Sciatic nerve (tissue), 2 donors: ENCODE results near the gene RAB31. TPM values are rescaled to one million over a fixed set of nuclear protein-coding genes. Genes with fewer than 3 reads are reported as not detected.
A peak's percentile ranks its signal among the peaks of the same experiment; 100 is the strongest.

Experiments used
- ATAC-seq: fragments of 200-7000 bp; cut with Tn5 transposase; one replicate; pipeline ENCODE4 v1.9.1; 2020; ENCODE audit warnings: mild to moderate bottlenecking, moderate library complexity
- DNase-seq: peaks from one replicate; pipeline ENCODE4 v3.0.0-alpha.2; 2020; ENCODE audit warnings: low spot score
- intact Hi-C: fragments of 100-400 bp; cut with DNase I; formaldehyde crosslinking; loops from one replicate; pipeline ENCODE4 v1.14.2; 2022
- total RNA-seq: library from RNA; stranded (reverse); fragmentation: NEBNext Ultra II Directional; extraction: Animal tissue kit (Norgen Biotek cat#: 25700); gene quantifications from one replicate; pipeline ENCODE4 v1.2.1, GENCODE V29; 2021
- donor health status: DM: no; HTN: no; CAD: no.
- donor health status: DM: no; HTN: no; CAD: no.

RAB31 gene
- total RNA-seq, 1 donor from 2014 or later: 53.4 TPM

- ATAC-seq (peak; percentile 27), DNase-seq (peak; percentile 62)
- intact Hi-C loops: no loop called here
Observed at GRCh38 chr18:9708434-9709303, 568 bp downstream of the RAB31 start.

- DNase-seq (no peak), ATAC-seq (peak; percentile 4)
- intact Hi-C loops: no loop called here
Observed at GRCh38 chr18:9709304-9709877, 1.3 kb downstream of the RAB31 start.

GRCh38 chr18:9710037-9710436, 1.9 kb downstream of the RAB31 start:
- intact Hi-C loops: no loop called here
- ATAC-seq: no peak
- no peak for DNase-seq

- intact Hi-C loops: no loop called here
- DNase-seq (no peak), ATAC-seq (no peak)
Observed at GRCh38 chr18:9711361-9712129, 3.4 kb downstream of the RAB31 start.

- intact Hi-C loops: no loop called here
- DNase-seq (no peak), ATAC-seq (no peak)
Observed at GRCh38 chr18:9712130-9712577, 4.1 kb downstream of the RAB31 start.

- DNase-seq (no peak), ATAC-seq (no peak)
- intact Hi-C loops: no loop called here
Observed at GRCh38 chr18:9712611-9713010, 4.5 kb downstream of the RAB31 start.

GRCh38 chr18:9714266-9715087, 6.4 kb downstream of the RAB31 start:
- intact Hi-C loops: no loop called here
- ATAC-seq: no peak
- no peak for DNase-seq

GRCh38 chr18:9715088-9715343, 6.9 kb downstream of the RAB31 start:
- intact Hi-C loops: no loop called here
- no peak for ATAC-seq

GRCh38 chr18:9715978-9716774, 8.1 kb downstream of the RAB31 start:
- no peak for ATAC-seq
- intact Hi-C loops: no loop called here
- DNase-seq: no peak

More at GRCh38 chr18:9715088-9715343, 6.9 kb downstream of the RAB31 start:
- DNase-seq: no peak

GRCh38 chr18:9716780-9717563, 8.9 kb downstream of the RAB31 start:
- ATAC-seq (no peak), DNase-seq (no peak)
- intact Hi-C loops: no loop called here

- intact Hi-C loops: no loop called here
- ATAC-seq: no peak
- DNase-seq: no peak
Observed at GRCh38 chr18:9719421-9719981, 11.4 kb downstream of the RAB31 start.

GRCh38 chr18:9720327-9720726, 12.2 kb downstream of the RAB31 start:
- DNase-seq (no peak), ATAC-seq (no peak)
- intact Hi-C loops: no loop called here

- intact Hi-C loops: no loop called here
- DNase-seq (no peak), ATAC-seq (no peak)
Observed at GRCh38 chr18:9721893-9722550, 13.9 kb downstream of the RAB31 start.

GRCh38 chr18:9722691-9723090, 14.6 kb downstream of the RAB31 start:
- no peak for DNase-seq
- intact Hi-C loops: no loop called here
- ATAC-seq: no peak

GRCh38 chr18:9724797-9725585, 16.9 kb downstream of the RAB31 start:
- intact Hi-C loops: no loop called here
- DNase-seq: no peak
- ATAC-seq: no peak

GRCh38 chr18:9726175-9726574, 18.1 kb downstream of the RAB31 start:
- ATAC-seq: no peak
- intact Hi-C loops: no loop called here

More at GRCh38 chr18:9726175-9726574, 18.1 kb downstream of the RAB31 start:
- DNase-seq: no peak
